A549 (cell line): ENCODE results near the gene RPL37A. TPM values are rescaled to one million over a fixed set of nuclear protein-coding genes. Genes with fewer than 3 reads are reported as not detected.
"Not testable (repeated sequence)": the region's sequence is repeated elsewhere in the genome, so short reads cannot be mapped to it uniquely, and the experiment has no call there.

Experiments
- ATAC-seq, 2 experiments: fragments of 200-7000 bp in 1 of 2; fragments of >200 bp in 1 of 2; cut with Nextera tagmentation in 1 of 2; cut with Tn5 transposase in 1 of 2; 3 replicates each; pipeline versions ENCODE4 v1.8.0 to v1.9.1; 2018 to 2020; ENCODE audit warnings: mild to moderate bottlenecking in 1 of 2, moderate library complexity in 1 of 2
- CTCF ChIA-PET: fragments of 300-600 bp; sonication (Branson Sonifier 250); formaldehyde crosslinking; extraction: SDS; loops from one replicate; lab custom pipeline; 2021; ENCODE audit warnings: antibody characterized with exemption, inconsistent platforms; lab: Yijun Ruan, JAX
- POLR2A ChIA-PET: fragments of 350-600 bp; formaldehyde crosslinking; extraction: SDS; loops from one replicate; lab custom pipeline; 2021; ENCODE audit warnings: antibody characterized with exemption, inconsistent platforms; lab: Yijun Ruan, JAX
- DNase-seq, 2 experiments: peaks; one replicate each; pipeline versions ENCODE4 v3.0.0 to v3.0.0-alpha.2; 2011 to 2016; ENCODE audit warnings: low read depth in 1 of 2, low spot score in 1 of 2
- FAIRE-seq: peaks from 2 replicates; lab custom pipeline; 2011; peaks lifted over from hg19 to GRCh38; lab: Jason Lieb, UNC
- H3K27ac ChIP-seq, 2 experiments: fragments of >200 bp; sonication (Bioruptor Twin); formaldehyde crosslinking; 3 replicates each; pipeline ENCODE4 v1.5.1; 2016 to 2017
- H3K4me1 ChIP-seq: fragments of >200 bp; sonication (Bioruptor Twin); formaldehyde crosslinking; 3 replicates; pipeline ENCODE4 v1.6.1; 2016
- H3K4me2 ChIP-seq: fragments of >200 bp; sonication (Bioruptor Twin); formaldehyde crosslinking; 3 replicates; pipeline ENCODE4 v1.6.1; 2016
- H3K4me3 ChIP-seq: fragments of >200 bp; sonication (Bioruptor Twin); formaldehyde crosslinking; 3 replicates; pipeline ENCODE4 v1.5.1; 2016
- H3K9me3 ChIP-seq: fragments of >200 bp; sonication (Bioruptor Twin); formaldehyde crosslinking; 3 replicates; pipeline ENCODE4 v1.6.1; 2016
- BHLHE40 ChIP-seq: IDR thresholded peaks from 2 replicates; pipeline ENCODE4 v1.6.1; 2012; ENCODE audit warnings: low read depth, low read length, inconsistent platforms
- ESRRA ChIP-seq: fragments of 150-350 bp; IDR thresholded peaks from 2 replicates; pipeline ENCODE4 v1.6.1; 2014; ENCODE audit warnings: mild to moderate bottlenecking, low read length, borderline replicate concordance
- FOSB ChIP-seq: fragments of 250-450 bp; sonication (Bioruptor Pico); IDR thresholded peaks from 2 replicates; pipeline ENCODE4 v1.5.0; 2020; ENCODE audit warnings: mild to moderate bottlenecking, moderate library complexity
- HOXB5 ChIP-seq: fragments of 250-450 bp; sonication (Bioruptor Pico); IDR thresholded peaks from 2 replicates; pipeline ENCODE4 v1.5.0; 2020; ENCODE audit warnings: mild to moderate bottlenecking, moderate library complexity
- JUN ChIP-seq, 2 experiments: fragments of >200 bp; sonication (Bioruptor Twin); formaldehyde crosslinking; IDR thresholded peaks; 2 replicates in 1 of 2; 3 replicates in 1 of 2; pipeline ENCODE4 v1.6.1; 2016 to 2017
- NFE2L2 ChIP-seq: fragments of 150-350 bp; conservative IDR thresholded peaks from 2 replicates; pipeline ENCODE4 v1.6.1; 2014; ENCODE audit warnings: low read length
- PHF8 ChIP-seq: fragments of 200-600 bp; sonication (generic); IDR thresholded peaks from 2 replicates; pipeline ENCODE4 v1.6.1; 2016; ENCODE audit warnings: low read depth, mild to moderate bottlenecking, antibody characterized with exemption, moderate library complexity, borderline replicate concordance
- POLR2A ChIP-seq: IDR thresholded peaks from 2 replicates; pipeline ENCODE4 v1.6.1; 2012; ENCODE audit warnings: mild to moderate bottlenecking, low read length
- RAD21 ChIP-seq, 2 experiments: fragments of >200 bp in 1 of 2; sonication (Bioruptor Twin) in 1 of 2; formaldehyde crosslinking in 1 of 2; IDR thresholded peaks in 1 of 2; conservative IDR thresholded peaks in 1 of 2; 2 replicates in 1 of 2; 3 replicates in 1 of 2; pipeline ENCODE4 v1.6.1; 2012 to 2018; ENCODE audit warnings: inconsistent platforms in 1 of 2
- RCOR1 ChIP-seq: fragments of 150-350 bp; IDR thresholded peaks from 2 replicates; pipeline ENCODE4 v1.6.1; 2014; ENCODE audit warnings: antibody characterized with exemption, low read length, low read depth
- SMC3 ChIP-seq: fragments of >200 bp; sonication (Bioruptor Twin); formaldehyde crosslinking; IDR thresholded peaks from 3 replicates; pipeline ENCODE4 v1.6.1; 2018; ENCODE audit warnings: inconsistent platforms
- ZC3H11A ChIP-seq: fragments of 450-650 bp; IDR thresholded peaks from 2 replicates; pipeline ENCODE4 v1.6.1; 2014; ENCODE audit warnings: antibody characterized with exemption, mild to moderate bottlenecking
- WGBS: methylation state at CpG from one replicate; pipeline ENCODE4 v1.1.6; 2017; ENCODE audit errors: missing lambda C conversion rate; 5-methylcytosine and 5-hydroxymethylcytosine counted together
- polyA plus RNA-seq, 4 experiments: library from polyadenylated mRNA; depleted of rRNA in 3 of 4; stranded (reverse); fragments of >200 nt; fragmentation: RNase III in 1 of 4; extraction: RNeasy Plus Mini Kit Qiagen cat#74134 plus additional on column Dnase treatment in 1 of 4; gene quantifications; 2 replicates in 3 of 4; 3 replicates in 1 of 4; pipeline ENCODE4 v1.2.3, GENCODE V29; 2011 to 2017
- TF ChIP-seq, protein P1 (sequence below): fragments of >200 bp; sonication (Bioruptor Twin); formaldehyde crosslinking; IDR thresholded peaks from 3 replicates; pipeline ENCODE4 v1.5.1; 2016
- TF ChIP-seq, protein P2 (sequence below): fragments of >200 bp; sonication (Bioruptor Twin); formaldehyde crosslinking; IDR thresholded peaks from 2 replicates; pipeline ENCODE4 v1.6.1; 2016
- TF ChIP-seq, protein P3 (sequence below): fragments of 450-650 bp; IDR thresholded peaks from 2 replicates; pipeline ENCODE4 v1.6.1; 2014; ENCODE audit warnings: antibody characterized with exemption

Gene RPL37A
- polyA plus RNA-seq, 2 of the 4 experiments (the other 2 are of a cell fraction): 4,046 to 4,381 TPM

DNA sequence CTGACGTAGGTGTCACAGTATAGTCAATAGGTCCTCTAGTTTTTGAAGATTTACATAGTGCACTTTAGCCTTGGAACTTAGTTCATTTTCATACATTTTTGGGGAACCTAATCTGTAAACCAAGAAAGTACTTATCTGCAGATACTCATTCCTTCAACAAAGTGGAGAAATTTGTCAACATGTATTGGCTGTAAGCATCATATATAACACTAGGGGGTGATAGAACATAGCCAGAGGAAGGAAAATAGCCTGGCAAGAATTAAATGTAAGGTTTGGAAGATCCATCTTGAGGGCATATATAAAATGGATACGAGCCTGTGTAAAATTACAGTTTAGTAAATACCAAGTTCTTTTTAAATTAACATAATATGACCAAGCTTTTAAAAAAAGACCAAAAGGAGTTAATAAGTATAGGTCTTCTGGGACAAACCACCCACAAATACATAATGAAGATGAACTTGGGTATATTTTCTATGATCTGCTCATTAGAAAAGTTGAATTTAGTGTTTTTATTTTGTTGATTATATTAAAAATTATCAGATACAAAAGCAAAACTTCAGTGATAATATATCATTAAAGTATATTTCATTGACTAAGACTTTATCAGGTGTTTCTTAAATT is 18.2 kb downstream of the RPL37A start:
- WGBS: 43% methylated on average over 2 of the region's 2 CpGs
- Histone ChIP-seq H3K4me2 (no peak overlapping the region), H3K27ac (no peak overlapping the region), H3K9me3 (no peaks in the 10 kb centered on the region), H3K4me3 (no peak overlapping the region), H3K4me1 (no peaks in the 10 kb centered on the region)
- DNase-seq: peak; percentile 45 to 62
- ATAC-seq: peak; percentile 57 to 71; a peak in 3 of 6 replicates
- CTCF ChIA-PET: interaction anchor here (0.6 to 13.2 kb wide), 16 partner anchors 8 to 1702 kb away, joined by 3 to 402 read pairs (median 4); no protein-coding TSS in a partner anchor
- no peak for FAIRE-seq
- POLR2A ChIA-PET: no interaction called here
- TF ChIP-seq RAD21 (conservative IDR thresholded peaks at IDR 0.05 in 1 of 2, IDR thresholded peaks at IDR 0.05 in 1 of 2): peak; percentile 76 to 88
- TF ChIP-seq ESRRA: no peak
- peak; percentile 74 for TF ChIP-seq SMC3
- no peak for TF ChIP-seq ZC3H11A
- TF ChIP-seq, protein P1, sequence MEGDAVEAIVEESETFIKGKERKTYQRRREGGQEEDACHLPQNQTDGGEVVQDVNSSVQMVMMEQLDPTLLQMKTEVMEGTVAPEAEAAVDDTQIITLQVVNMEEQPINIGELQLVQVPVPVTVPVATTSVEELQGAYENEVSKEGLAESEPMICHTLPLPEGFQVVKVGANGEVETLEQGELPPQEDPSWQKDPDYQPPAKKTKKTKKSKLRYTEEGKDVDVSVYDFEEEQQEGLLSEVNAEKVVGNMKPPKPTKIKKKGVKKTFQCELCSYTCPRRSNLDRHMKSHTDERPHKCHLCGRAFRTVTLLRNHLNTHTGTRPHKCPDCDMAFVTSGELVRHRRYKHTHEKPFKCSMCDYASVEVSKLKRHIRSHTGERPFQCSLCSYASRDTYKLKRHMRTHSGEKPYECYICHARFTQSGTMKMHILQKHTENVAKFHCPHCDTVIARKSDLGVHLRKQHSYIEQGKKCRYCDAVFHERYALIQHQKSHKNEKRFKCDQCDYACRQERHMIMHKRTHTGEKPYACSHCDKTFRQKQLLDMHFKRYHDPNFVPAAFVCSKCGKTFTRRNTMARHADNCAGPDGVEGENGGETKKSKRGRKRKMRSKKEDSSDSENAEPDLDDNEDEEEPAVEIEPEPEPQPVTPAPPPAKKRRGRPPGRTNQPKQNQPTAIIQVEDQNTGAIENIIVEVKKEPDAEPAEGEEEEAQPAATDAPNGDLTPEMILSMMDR: peak; percentile 74
- TF ChIP-seq JUN (IDR thresholded peaks at IDR 0.05): no peak
- no peak for TF ChIP-seq BHLHE40

DNA sequence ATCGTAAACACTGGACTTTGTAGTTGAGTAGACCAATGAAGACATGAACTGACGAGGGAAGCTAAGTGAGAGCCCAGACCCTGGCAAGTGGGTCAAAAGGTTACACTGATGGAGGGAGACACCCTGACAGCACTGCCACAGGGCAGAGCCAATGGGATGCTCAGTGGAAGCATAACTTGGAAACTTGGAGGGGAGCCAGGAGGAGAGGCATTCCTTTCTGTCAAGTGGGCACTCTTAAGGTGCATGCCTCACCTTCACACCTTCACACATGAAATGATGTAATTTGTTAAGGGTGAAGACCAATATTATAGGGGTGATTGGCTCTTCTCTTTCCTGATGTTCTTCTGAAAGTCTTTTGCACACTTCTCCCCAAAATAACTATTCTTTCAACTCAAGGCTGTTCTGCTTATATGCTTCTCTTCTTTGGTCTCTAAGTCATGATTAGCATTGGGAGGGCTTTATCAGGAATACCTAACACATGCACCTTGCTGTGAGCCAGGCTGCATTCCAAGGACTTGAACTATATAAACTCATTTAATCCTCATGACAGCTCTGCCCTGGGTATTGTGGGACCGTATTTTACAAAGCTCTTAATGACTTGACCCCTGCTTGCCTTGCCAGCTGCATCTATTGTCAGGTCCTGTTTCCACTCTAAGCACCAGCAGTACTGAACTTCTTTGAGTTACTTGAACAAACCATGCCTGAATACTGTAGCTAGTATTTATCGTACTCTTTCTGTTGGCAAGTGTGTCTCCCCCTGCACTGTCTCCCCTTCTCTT is 19.0 kb downstream of the RPL37A start:
- FAIRE-seq: no peak
- ChIA-PET CTCF (interaction anchor here (0.6 to 13.2 kb wide), 13 partner anchors 8 to 1701 kb away, joined by 3 to 402 read pairs (median 3); no protein-coding TSS in a partner anchor), POLR2A (no interaction called here)
- H3K27ac ChIP-seq: no peak overlapping the region
- no peaks in the 10 kb centered on the region for H3K4me1 ChIP-seq
- TF ChIP-seq, protein P2, sequence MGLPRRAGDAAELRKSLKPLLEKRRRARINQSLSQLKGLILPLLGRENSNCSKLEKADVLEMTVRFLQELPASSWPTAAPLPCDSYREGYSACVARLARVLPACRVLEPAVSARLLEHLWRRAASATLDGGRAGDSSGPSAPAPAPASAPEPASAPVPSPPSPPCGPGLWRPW: no peak
- TF ChIP-seq RCOR1: no peak
- 94% methylated on average over 4 of the region's 4 CpGs for WGBS
- no peak for ATAC-seq
- H3K4me3 ChIP-seq: no peak overlapping the region
- H3K9me3 ChIP-seq: no peaks in the 10 kb centered on the region
- no peak overlapping the region for H3K4me2 ChIP-seq
- no peak for DNase-seq

DNA sequence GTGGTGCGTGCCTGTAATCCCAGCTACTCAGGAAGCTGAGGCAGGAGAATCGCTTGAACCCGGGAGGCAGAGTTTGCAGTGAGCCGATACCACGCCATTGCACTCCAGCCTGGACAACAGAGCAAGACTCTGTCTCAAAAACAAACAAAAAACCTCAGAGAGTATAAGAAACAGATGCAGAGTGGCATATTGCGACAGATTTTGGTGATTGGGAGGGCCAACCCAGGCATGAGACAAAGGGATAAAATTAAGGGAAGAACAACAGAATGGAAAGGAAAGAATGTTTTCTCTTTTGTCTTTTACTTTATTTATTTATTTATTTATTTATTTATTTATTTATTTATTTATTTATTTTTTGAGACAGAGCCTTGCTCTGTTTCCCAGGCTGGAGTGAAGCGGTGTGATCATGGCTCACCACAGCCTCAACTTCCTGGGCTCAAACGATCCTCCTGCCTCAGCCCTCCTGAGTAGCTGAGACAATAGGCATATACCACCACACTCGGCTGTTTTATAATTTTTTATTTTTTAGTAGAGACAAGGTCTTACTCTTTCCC is 20.0 kb downstream of the RPL37A start:
- FAIRE-seq, H3K9me3 ChIP-seq, H3K4me1 ChIP-seq, H3K4me2 ChIP-seq, H3K4me3 ChIP-seq, DNase-seq, H3K27ac ChIP-seq: not testable (repeated sequence)
- peak; percentile 92 for TF ChIP-seq ZC3H11A
- ChIA-PET CTCF (interaction anchor here (0.8 to 13.2 kb wide), 16 partner anchors 8 to 992 kb away, joined by 3 to 402 read pairs (median 3); no protein-coding TSS in a partner anchor), POLR2A (interaction anchor here (1.6 kb wide), 1 partner anchor 147 kb away, joined by 3 read pairs; no protein-coding TSS in a partner anchor)
- WGBS: 74% methylated on average over 9 of the region's 9 CpGs
- peak in 1 of 2 experiments; percentile 19; a peak in 3 of 6 replicates for ATAC-seq

DNA sequence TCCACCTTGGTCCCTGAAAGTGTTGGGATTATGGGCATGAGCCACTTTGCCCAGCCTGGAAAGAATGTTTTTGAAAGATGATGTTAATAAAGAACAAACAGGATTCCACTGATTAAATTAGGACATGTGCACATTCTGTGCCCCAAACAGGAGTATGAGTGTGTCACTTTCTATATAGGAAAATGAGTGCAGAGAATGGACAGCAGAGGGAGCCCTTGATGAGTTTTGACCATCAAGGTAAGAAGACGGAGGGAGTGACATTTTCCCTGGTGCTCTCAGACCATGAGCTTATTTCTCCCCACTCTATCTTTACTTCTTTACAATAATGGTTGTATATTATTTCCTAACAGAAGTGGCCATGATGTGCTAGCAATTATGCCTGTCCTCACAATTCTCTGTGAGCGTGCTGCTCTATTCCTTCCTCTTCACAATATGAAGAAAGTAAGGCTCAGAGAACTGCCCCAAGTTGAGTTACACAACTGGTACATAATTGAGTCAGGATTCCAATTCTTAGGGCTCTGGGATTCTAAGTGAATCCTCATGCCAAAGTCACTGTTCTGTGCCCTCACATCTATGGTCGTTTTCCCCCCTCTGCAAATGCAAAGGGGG is 20.6 kb downstream of the RPL37A start:
- WGBS: 72% methylated on average over 3 of the region's 3 CpGs
- DNase-seq: peak; percentile 52 to 73
- ChIA-PET POLR2A (interaction anchor here (1.6 kb wide), 1 partner anchor 146 kb away, joined by 3 read pairs; no protein-coding TSS in a partner anchor), CTCF (interaction anchor here (0.6 to 13.2 kb wide), 26 partner anchors 8 to 991 kb away, joined by 3 to 402 read pairs (median 3); no protein-coding TSS in a partner anchor)
- Histone ChIP-seq H3K4me2 (no peak overlapping the region), H3K27ac (no peak overlapping the region), H3K4me3 (no peak overlapping the region), H3K9me3 (no peaks in the 10 kb centered on the region), H3K4me1 (no peaks in the 10 kb centered on the region)
- no peak for FAIRE-seq
- peak; percentile 72 to 93; a peak in 5 of 6 replicates for ATAC-seq
- TF ChIP-seq PHF8 (no peak), RAD21 (conservative IDR thresholded peaks at IDR 0.05 in 1 of 2, IDR thresholded peaks at IDR 0.05 in 1 of 2) (peak; percentile 73 to 74), NFE2L2 (no peak), POLR2A (no peak), FOSB (CRISPR knock-in tag) (no peak), HOXB5 (CRISPR knock-in tag) (no peak), SMC3 (peak; percentile 88)
- TF ChIP-seq, protein P1: peak; percentile 82
- TF ChIP-seq, protein P3, sequence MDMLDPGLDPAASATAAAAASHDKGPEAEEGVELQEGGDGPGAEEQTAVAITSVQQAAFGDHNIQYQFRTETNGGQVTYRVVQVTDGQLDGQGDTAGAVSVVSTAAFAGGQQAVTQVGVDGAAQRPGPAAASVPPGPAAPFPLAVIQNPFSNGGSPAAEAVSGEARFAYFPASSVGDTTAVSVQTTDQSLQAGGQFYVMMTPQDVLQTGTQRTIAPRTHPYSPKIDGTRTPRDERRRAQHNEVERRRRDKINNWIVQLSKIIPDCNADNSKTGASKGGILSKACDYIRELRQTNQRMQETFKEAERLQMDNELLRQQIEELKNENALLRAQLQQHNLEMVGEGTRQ: no peak
